ENCODE results near the gene HS6ST2.

HS6ST2 gene

DNA sequence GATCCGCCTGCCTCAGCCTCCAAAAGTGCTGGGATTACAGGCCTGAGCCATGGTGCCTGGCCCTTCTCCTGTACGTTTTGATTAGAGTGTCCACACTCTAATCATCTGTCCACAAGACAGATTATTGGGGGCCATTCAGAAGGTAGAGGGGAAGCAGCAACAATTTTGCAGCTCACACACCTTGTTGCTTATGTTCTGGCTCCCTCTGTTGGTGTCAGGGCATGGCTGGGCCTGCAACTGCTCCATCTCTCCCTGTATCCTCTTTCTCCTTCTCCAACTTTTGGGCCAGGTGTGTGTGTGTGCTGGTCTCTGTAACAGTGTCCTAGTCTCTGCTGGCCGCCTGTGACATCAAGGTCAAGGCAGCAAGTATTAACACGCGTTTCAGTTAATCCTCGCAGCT, 344.1 kb downstream of the HS6ST2 start:
- H3K9ac ChIP-seq (ENCODE audit: low read depth in 1 of 2, low read length in 2 of 2) = no peak overlapping the region
- no peak overlapping the region for H3K27ac ChIP-seq (ENCODE audit: low read depth in 2 of 2, low read length in 2 of 2)
- H3K9me3 ChIP-seq (ENCODE audit: control insufficient read depth in 2 of 2, low read length in 2 of 2) = no peaks in the 10 kb centered on the region

GRCh38 chrX:132613801-132614200, 344.6 kb downstream of the HS6ST2 start:
- Histone ChIP-seq H3K4me3 (ENCODE audit: low read length in 2 of 2) (no peak overlapping the region), H3K4me1 (ENCODE audit: control insufficient read depth in 2 of 2, insufficient read depth in 2 of 2, low read length in 2 of 2) (no peaks in the 10 kb centered on the region), H3K9me3 (ENCODE audit: control insufficient read depth in 2 of 2, low read length in 2 of 2) (no peaks in the 10 kb centered on the region), H3K27ac (ENCODE audit: low read depth in 2 of 2, low read length in 2 of 2) (no peak overlapping the region), H3K27me3 (ENCODE audit: control insufficient read depth in 2 of 2, insufficient read depth in 2 of 2, low read length in 2 of 2) (peaks cover 6 to 11% of the 10 kb centered on the region in 2 donors), H3K36me3 (ENCODE audit: control insufficient read depth in 2 of 2, insufficient read depth in 2 of 2, low read length in 2 of 2) (no peaks in the 10 kb centered on the region), H3K9ac (ENCODE audit: low read depth in 1 of 2, low read length in 2 of 2) (no peak overlapping the region)

More for the DNA sequence above, 344.1 kb downstream of the HS6ST2 start:
- Histone ChIP-seq H3K27me3 (ENCODE audit: control insufficient read depth in 2 of 2, insufficient read depth in 2 of 2, low read length in 2 of 2) (peaks cover 6 to 11% of the 10 kb centered on the region in 2 donors), H3K36me3 (ENCODE audit: control insufficient read depth in 2 of 2, insufficient read depth in 2 of 2, low read length in 2 of 2) (no peaks in the 10 kb centered on the region), H3K4me3 (ENCODE audit: low read length in 2 of 2) (no peak overlapping the region), H3K4me1 (ENCODE audit: control insufficient read depth in 2 of 2, insufficient read depth in 2 of 2, low read length in 2 of 2) (no peaks in the 10 kb centered on the region)

GRCh38 chrX:132612821-132613564, 345.4 kb downstream of the HS6ST2 start:
- Histone ChIP-seq H3K36me3 (ENCODE audit: control insufficient read depth in 2 of 2, insufficient read depth in 2 of 2, low read length in 2 of 2) (no peaks in the 10 kb centered on the region), H3K9ac (ENCODE audit: low read depth in 1 of 2, low read length in 2 of 2) (no peak overlapping the region), H3K4me1 (ENCODE audit: control insufficient read depth in 2 of 2, insufficient read depth in 2 of 2, low read length in 2 of 2) (no peaks in the 10 kb centered on the region), H3K9me3 (ENCODE audit: control insufficient read depth in 2 of 2, low read length in 2 of 2) (no peaks in the 10 kb centered on the region), H3K27me3 (ENCODE audit: control insufficient read depth in 2 of 2, insufficient read depth in 2 of 2, low read length in 2 of 2) (peaks cover 6 to 8% of the 10 kb centered on the region in 2 donors), H3K4me3 (ENCODE audit: low read length in 2 of 2) (no peak overlapping the region), H3K27ac (ENCODE audit: low read depth in 2 of 2, low read length in 2 of 2) (no peak overlapping the region)

DNA sequence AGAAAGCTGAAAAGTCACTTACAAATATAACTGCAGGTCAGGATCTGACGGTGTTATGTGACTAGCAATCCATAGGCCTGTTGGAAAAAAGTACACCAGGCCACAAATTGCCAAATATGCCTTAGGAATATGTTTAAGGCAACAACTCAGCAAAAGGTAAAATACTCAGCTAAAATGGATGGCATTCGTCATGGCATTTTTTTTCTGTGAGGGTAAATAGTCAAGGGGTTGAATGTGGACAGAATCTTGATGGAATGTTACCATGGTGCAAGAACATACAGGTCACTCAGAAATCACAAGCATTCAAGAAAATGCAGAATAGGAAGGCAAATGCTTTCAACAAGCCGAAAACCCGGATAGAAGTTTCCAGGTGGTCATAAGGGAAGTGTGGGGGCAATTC, 347.9 kb downstream of the HS6ST2 start:
- Histone ChIP-seq H3K36me3 (ENCODE audit: control insufficient read depth in 2 of 2, insufficient read depth in 2 of 2, low read length in 2 of 2) (no peaks in the 10 kb centered on the region), H3K27ac (ENCODE audit: low read depth in 2 of 2, low read length in 2 of 2) (no peak overlapping the region), H3K27me3 (ENCODE audit: control insufficient read depth in 2 of 2, insufficient read depth in 2 of 2, low read length in 2 of 2) (peaks cover 11 to 16% of the 10 kb centered on the region in 2 donors), H3K4me3 (ENCODE audit: low read length in 2 of 2) (no peak overlapping the region), H3K9ac (ENCODE audit: low read depth in 1 of 2, low read length in 2 of 2) (no peak overlapping the region), H3K4me1 (ENCODE audit: control insufficient read depth in 2 of 2, insufficient read depth in 2 of 2, low read length in 2 of 2) (no peaks in the 10 kb centered on the region), H3K9me3 (ENCODE audit: control insufficient read depth in 2 of 2, low read length in 2 of 2) (no peaks in the 10 kb centered on the region)

GRCh38 chrX:132609362-132609848, 349.0 kb downstream of the HS6ST2 start:
- Histone ChIP-seq H3K27me3 (ENCODE audit: control insufficient read depth in 2 of 2, insufficient read depth in 2 of 2, low read length in 2 of 2) (peaks cover 10 to 16% of the 10 kb centered on the region in 2 donors), H3K9me3 (ENCODE audit: control insufficient read depth in 2 of 2, low read length in 2 of 2) (no peaks in the 10 kb centered on the region), H3K9ac (ENCODE audit: low read depth in 1 of 2, low read length in 2 of 2) (no peak overlapping the region), H3K4me3 (ENCODE audit: low read length in 2 of 2) (no peak overlapping the region), H3K4me1 (ENCODE audit: control insufficient read depth in 2 of 2, insufficient read depth in 2 of 2, low read length in 2 of 2) (no peaks in the 10 kb centered on the region), H3K36me3 (ENCODE audit: control insufficient read depth in 2 of 2, insufficient read depth in 2 of 2, low read length in 2 of 2) (no peaks in the 10 kb centered on the region), H3K27ac (ENCODE audit: low read depth in 2 of 2, low read length in 2 of 2) (no peak overlapping the region)

- H3K4me1 ChIP-seq (ENCODE audit: control insufficient read depth in 2 of 2, insufficient read depth in 2 of 2, low read length in 2 of 2) = no peaks in the 10 kb centered on the region
- no peaks in the 10 kb centered on the region for H3K9me3 ChIP-seq (ENCODE audit: control insufficient read depth in 2 of 2, low read length in 2 of 2)
- H3K27ac ChIP-seq (ENCODE audit: low read depth in 2 of 2, low read length in 2 of 2) = no peak overlapping the region
- no peak overlapping the region for H3K9ac ChIP-seq (ENCODE audit: low read depth in 1 of 2, low read length in 2 of 2)
- no peaks in the 10 kb centered on the region for H3K36me3 ChIP-seq (ENCODE audit: control insufficient read depth in 2 of 2, insufficient read depth in 2 of 2, low read length in 2 of 2)
- H3K4me3 ChIP-seq (ENCODE audit: low read length in 2 of 2) = no peak overlapping the region
- peaks cover 12 to 16% of the 10 kb centered on the region in 2 donors for H3K27me3 ChIP-seq (ENCODE audit: control insufficient read depth in 2 of 2, insufficient read depth in 2 of 2, low read length in 2 of 2)
These were observed 354.6 kb downstream of the HS6ST2 start for GRCh38 chrX:132603700-132604286.

DNA sequence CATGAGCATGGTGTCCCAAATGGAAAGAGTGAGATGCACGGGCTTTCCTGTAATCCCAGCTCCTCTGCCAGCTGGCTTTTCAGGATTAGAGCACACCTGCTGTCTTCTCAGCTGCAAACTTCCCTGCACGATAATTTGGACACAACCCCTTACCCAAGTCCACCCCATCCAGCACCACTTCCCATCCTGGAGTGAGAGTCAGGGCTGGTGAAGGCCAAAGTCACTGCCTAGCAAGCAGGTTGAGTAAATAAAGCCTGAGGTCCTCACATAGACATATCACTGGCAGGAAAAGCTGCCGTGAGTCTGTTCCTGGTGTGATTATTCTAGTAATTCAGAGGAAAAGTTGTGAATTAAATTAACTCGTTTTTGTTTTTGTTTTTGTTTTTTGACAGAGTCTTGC, 355.7 kb downstream of the HS6ST2 start:
- H3K9me3 ChIP-seq (ENCODE audit: control insufficient read depth in 2 of 2, low read length in 2 of 2) = no peaks in the 10 kb centered on the region
- H3K4me1 ChIP-seq (ENCODE audit: control insufficient read depth in 2 of 2, insufficient read depth in 2 of 2, low read length in 2 of 2) = no peaks in the 10 kb centered on the region
- H3K36me3 ChIP-seq (ENCODE audit: control insufficient read depth in 2 of 2, insufficient read depth in 2 of 2, low read length in 2 of 2) = no peaks in the 10 kb centered on the region
- H3K9ac ChIP-seq (ENCODE audit: low read depth in 1 of 2, low read length in 2 of 2) = no peak overlapping the region
- no peak overlapping the region for H3K4me3 ChIP-seq (ENCODE audit: low read length in 2 of 2)
- no peak overlapping the region for H3K27ac ChIP-seq (ENCODE audit: low read depth in 2 of 2, low read length in 2 of 2)
- peaks cover 12 to 16% of the 10 kb centered on the region in 2 donors for H3K27me3 ChIP-seq (ENCODE audit: control insufficient read depth in 2 of 2, insufficient read depth in 2 of 2, low read length in 2 of 2)

DNA sequence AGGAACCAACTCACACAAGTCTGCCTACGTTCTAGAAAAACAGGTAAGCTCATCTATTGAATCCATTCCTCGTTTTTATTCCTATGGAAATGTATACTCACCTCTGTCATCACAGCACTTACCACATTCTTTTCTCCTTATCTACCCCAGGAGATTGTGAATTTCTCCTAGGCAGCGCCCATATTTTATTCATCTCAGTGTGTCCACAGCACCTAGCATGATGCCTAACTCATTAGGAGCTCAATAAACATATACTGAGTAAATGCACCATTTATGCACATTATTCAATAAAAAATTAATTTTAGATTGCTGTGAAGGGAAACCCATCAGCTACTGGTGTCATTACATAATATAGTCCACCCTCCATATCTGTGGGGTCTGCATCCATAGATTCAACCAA, 363.4 kb downstream of the HS6ST2 start:
- Histone ChIP-seq H3K9ac (ENCODE audit: low read depth in 1 of 2, low read length in 2 of 2) (no peak overlapping the region), H3K36me3 (ENCODE audit: control insufficient read depth in 2 of 2, insufficient read depth in 2 of 2, low read length in 2 of 2) (no peaks in the 10 kb centered on the region), H3K4me1 (ENCODE audit: control insufficient read depth in 2 of 2, insufficient read depth in 2 of 2, low read length in 2 of 2) (no peaks in the 10 kb centered on the region), H3K27me3 (ENCODE audit: control insufficient read depth in 2 of 2, insufficient read depth in 2 of 2, low read length in 2 of 2) (peaks cover 0 to 10% of the 10 kb centered on the region in 2 donors), H3K4me3 (ENCODE audit: low read length in 2 of 2) (no peak overlapping the region), H3K9me3 (ENCODE audit: control insufficient read depth in 2 of 2, low read length in 2 of 2) (no peaks in the 10 kb centered on the region), H3K27ac (ENCODE audit: low read depth in 2 of 2, low read length in 2 of 2) (no peak overlapping the region)

GRCh38 chrX:132594129-132594528, 364.3 kb downstream of the HS6ST2 start:
- H3K27me3 ChIP-seq (ENCODE audit: control insufficient read depth in 2 of 2, insufficient read depth in 2 of 2, low read length in 2 of 2) = peaks cover 0 to 10% of the 10 kb centered on the region in 2 donors

DNA sequence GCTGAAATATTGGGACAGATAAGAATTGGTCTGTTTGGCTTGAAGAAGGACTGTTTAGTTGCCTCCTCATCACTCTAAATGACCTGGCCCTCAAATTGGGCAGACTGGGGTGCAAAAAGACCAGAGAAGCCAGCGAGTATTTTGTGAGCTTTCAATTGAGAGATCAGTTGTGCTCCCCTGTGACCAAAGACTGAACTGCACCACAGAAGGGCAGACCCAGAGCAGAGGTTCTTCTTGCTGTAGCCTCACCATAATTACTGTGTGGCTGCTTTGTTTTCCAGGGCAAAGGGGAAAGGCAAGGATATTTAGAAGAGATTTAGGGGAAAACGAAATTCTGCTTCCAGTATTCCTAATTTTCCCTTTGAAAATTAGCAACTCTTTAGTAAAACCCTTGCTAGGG, 365.5 kb downstream of the HS6ST2 start:
- Histone ChIP-seq H3K4me3 (ENCODE audit: low read length in 2 of 2) (no peak overlapping the region), H3K9me3 (ENCODE audit: control insufficient read depth in 2 of 2, low read length in 2 of 2) (no peaks in the 10 kb centered on the region), H3K9ac (ENCODE audit: low read depth in 1 of 2, low read length in 2 of 2) (no peak overlapping the region), H3K36me3 (ENCODE audit: control insufficient read depth in 2 of 2, insufficient read depth in 2 of 2, low read length in 2 of 2) (no peaks in the 10 kb centered on the region), H3K4me1 (ENCODE audit: control insufficient read depth in 2 of 2, insufficient read depth in 2 of 2, low read length in 2 of 2) (no peaks in the 10 kb centered on the region), H3K27ac (ENCODE audit: low read depth in 2 of 2, low read length in 2 of 2) (no peak overlapping the region), H3K27me3 (ENCODE audit: control insufficient read depth in 2 of 2, insufficient read depth in 2 of 2, low read length in 2 of 2) (peaks cover 0 to 10% of the 10 kb centered on the region in 2 donors)

More at GRCh38 chrX:132594129-132594528, 364.3 kb downstream of the HS6ST2 start:
- Histone ChIP-seq H3K9me3 (ENCODE audit: control insufficient read depth in 2 of 2, low read length in 2 of 2) (no peaks in the 10 kb centered on the region), H3K9ac (ENCODE audit: low read depth in 1 of 2, low read length in 2 of 2) (no peak overlapping the region), H3K27ac (ENCODE audit: low read depth in 2 of 2, low read length in 2 of 2) (no peak overlapping the region), H3K4me3 (ENCODE audit: low read length in 2 of 2) (no peak overlapping the region), H3K4me1 (ENCODE audit: control insufficient read depth in 2 of 2, insufficient read depth in 2 of 2, low read length in 2 of 2) (no peaks in the 10 kb centered on the region), H3K36me3 (ENCODE audit: control insufficient read depth in 2 of 2, insufficient read depth in 2 of 2, low read length in 2 of 2) (no peaks in the 10 kb centered on the region)

All from mucosa of rectum (tissue), 2 donors.